Heart right ventricle (tissue), 16 donors: ENCODE data around the gene PPM1N. TPM values are rescaled to one million over a fixed set of nuclear protein-coding genes. Genes with fewer than 3 reads are reported as not detected.

Experiments
- ATAC-seq, 8 donors: fragments of 200-7000 bp; cut with Tn5 transposase; one replicate each; pipeline ENCODE4 v1.9.1; 2020; ENCODE audit warnings: mild to moderate bottlenecking in 8 of 8, moderate library complexity in 8 of 8, moderate number of reproducible peaks in 1 of 8
- DNase-seq, 2 donors: peaks; one replicate each; pipeline ENCODE4 v3.0.0-alpha.2; 2020
- H3K27ac ChIP-seq, 10 donors: fragments of 200-600 bp; sonication (generic) in 2 of 10; one replicate each; pipeline versions ENCODE4 v1.5.0 to v1.8.0; 2020 to 2022; ENCODE audit warnings: mild to moderate bottlenecking in 3 of 10
- H3K27me3 ChIP-seq, 7 donors: fragments of 200-600 bp; one replicate each; pipeline ENCODE4 v1.8.0; 2021 to 2022; ENCODE audit warnings: mild to moderate bottlenecking in 2 of 7
- H3K36me3 ChIP-seq, 9 donors: fragments of 200-600 bp; sonication (generic) in 1 of 9; one replicate each; pipeline versions ENCODE4 v1.5.0 to v1.8.0; 2020 to 2022; ENCODE audit warnings: mild to moderate bottlenecking in 2 of 9
- H3K4me1 ChIP-seq, 9 donors: fragments of 200-600 bp; sonication (generic) in 1 of 9; one replicate each; pipeline versions ENCODE4 v1.5.0 to v1.8.0; 2020 to 2022; ENCODE audit warnings: mild to moderate bottlenecking in 4 of 9
- H3K4me3 ChIP-seq, 10 donors: fragments of 200-600 bp; sonication (generic) in 2 of 10; one replicate each; pipeline versions ENCODE4 v1.5.0 to v1.8.0; 2020 to 2022; ENCODE audit warnings: mild to moderate bottlenecking in 7 of 10, moderate library complexity in 2 of 10
- H3K9me3 ChIP-seq, 11 donors: fragments of 200-600 bp in 10 of 11; sonication (generic) in 2 of 11; one replicate each; pipeline versions ENCODE4 v1.5.0 to v1.8.0; 2013 to 2022; ENCODE audit warnings: mild to moderate bottlenecking in 2 of 11, control low read depth in 1 of 11, moderate library complexity in 1 of 11
- CTCF ChIP-seq, 9 donors: fragments of 200-600 bp; sonication (generic) in 2 of 9; IDR thresholded peaks; one replicate each; pipeline versions ENCODE4 v1.5.0 to v1.8.0; 2021 to 2022; ENCODE audit warnings: antibody characterized with exemption in 9 of 9, mild to moderate bottlenecking in 5 of 9, moderate library complexity in 1 of 9
- WGBS, 2 donors: extraction: QIAGEN DNeasy Blood & Tissue Kit; methylation state at CpG; one replicate each; pipeline ENCODE4 v1.1.7; 2013; ENCODE audit warnings: inconsistent platforms in 1 of 2; 5-methylcytosine and 5-hydroxymethylcytosine counted together
- intact Hi-C, 10 donors: fragments of 100-400 bp; cut with DNase I; formaldehyde crosslinking; loops; one replicate each; pipeline versions ENCODE4 v1.11.1 to v1.14.2; 2022
- polyA plus RNA-seq, 2 donors: library from polyadenylated mRNA; stranded (reverse); fragments of 200-250 nt; gene quantifications; one replicate each; pipeline ENCODE4 v1.2.3, GENCODE V29; 2013
- total RNA-seq, 10 donors: library from RNA; stranded (reverse); fragmentation: NEBNext Ultra II Directional in 3 of 10; extraction: Animal tissue kit (Norgen Biotek cat#: 25700) in 3 of 10; gene quantifications; one replicate each; pipeline versions ENCODE4 v1.2.1 to v1.2.4, GENCODE V29; 2021 to 2023
- donor health status: Arrhythmogenic right ventricular cardiomyopathy.
- donor health status: ischemic (EF 13 %, LVEDD 7.1; RV severe dilation, severe dysfunction).
- donor health status: healthy with polysubstance abuse.
- donor health status: DM: no; HTN: yes; CAD: no.
- donor health status: DM: no; HTN: no; CAD: no.
- donor health status: ischemic (EF 25% LVEDD 6.9; RV normal size, moderate dysfunction).
- donor health status: ischemic (EF 25% LVEDD 5.7; RV mildly dilated, moderate dysfunction).
- donor health status: healthy.
- donor health status: DM: yes; HTN: yes; CAD: no.
- donor health status: Ischemic cardiomyopathy.
- donor health status: ischemic (EF 35%, LVEDD 5.7; RV mildly dilated, moderate dysfunction).
- donor health status: nonischemic (EF 11% LVEDD 7.7; RV severe dilation, severe dysfunction).
- donor health status: DM: yes; HTN: yes; CAD: no.
- donor health status: PGD.
- donor health status: ischemic (EF 29% LVEDD 5.4; RV normal size, mild dysfunction).
- donor health status: nonischemic (EF 23%, LVEDD 6.1; RV moderate dilation, normal function).

Gene PPM1N
- total and polyA plus RNA-seq, 12 donors, result 0.32 to 3.6 (median 0.57) TPM; not detected in 5

- intact Hi-C loops, result loop anchor here in 3 of 10 donors (10.0 kb wide), 1 partner anchor 147 kb away; no protein-coding TSS in a partner anchor
- H3K27me3 ChIP-seq, result peaks cover 0 to 50% (median 24%) of the 10 kb centered on the region in 7 donors
- H3K4me3 ChIP-seq, result no peak overlapping the region
- DNase-seq (no peak), ATAC-seq (no peak)
- H3K36me3 ChIP-seq, result no peaks in the 10 kb centered on the region
- peaks cover 10 to 68% (median 43%) of the 10 kb centered on the region in 9 donors for H3K4me1 ChIP-seq
- no peak for TF ChIP-seq CTCF (IDR thresholded peaks at IDR 0.05)
- H3K27ac ChIP-seq, result no peak overlapping the region
- no peaks in the 10 kb centered on the region for H3K9me3 ChIP-seq
- 29 to 34% methylated on average over 16 of the region's 16 CpGs for WGBS, 2 donors
These were observed 452 bp upstream of the PPM1N start for GRCh38 chr19:45497791-45498190.

- Histone ChIP-seq H3K4me1 (peaks cover 4 to 62% (median 34%) of the 10 kb centered on the region in 9 donors), H3K9me3 (no peaks in the 10 kb centered on the region), H3K4me3 (peak overlapping the region in 7 of 10 donors; percentile 2 to 43 (median 18)), H3K36me3 (no peaks in the 10 kb centered on the region), H3K27ac (peak overlapping the region in 1 of 10 donors; percentile 44), H3K27me3 (peaks cover 0 to 44% (median 24%) of the 10 kb centered on the region in 7 donors)
- DNase-seq (peak in 1 of 2 donors; percentile 45), ATAC-seq (peak in 2 of 8 donors; percentile 2 to 29)
- intact Hi-C loops, result loop anchor here in 3 of 10 donors (10.0 kb wide), 1 partner anchor 145 kb away; no protein-coding TSS in a partner anchor
- WGBS, 2 donors, result 7 to 11% methylated on average over 37 of the region's 37 CpGs
- TF ChIP-seq CTCF (IDR thresholded peaks at IDR 0.05), result no peak
These were observed 1.2 kb downstream of the PPM1N start for GRCh38 chr19:45499196-45500180.

GRCh38 chr19:45500918-45501729, 2.9 kb downstream of the PPM1N start:
- no peak for DNase-seq
- TF ChIP-seq CTCF (IDR thresholded peaks at IDR 0.05), result no peak
- Histone ChIP-seq H3K27ac (peak overlapping the region in 1 of 10 donors; percentile 77), H3K36me3 (no peaks in the 10 kb centered on the region), H3K4me1 (peaks cover 4 to 66% (median 31%) of the 10 kb centered on the region in 9 donors), H3K27me3 (peaks cover 0 to 33% (median 24%) of the 10 kb centered on the region in 7 donors), H3K4me3 (no peak overlapping the region), H3K9me3 (no peaks in the 10 kb centered on the region)
- no peak for ATAC-seq
- 81 to 87% methylated on average over 8 of the region's 8 CpGs for WGBS, 2 donors
- intact Hi-C loops, result no loop called here

- H3K27ac ChIP-seq, result peak overlapping the region in 1 of 10 donors; percentile 77
- WGBS, 2 donors, result 62 to 76% methylated on average over 2 of the region's 2 CpGs
These were observed 3.4 kb downstream of the PPM1N start for GRCh38 chr19:45501730-45502014.

More at GRCh38 chr19:45501730-45502014, 3.4 kb downstream of the PPM1N start:
- Histone ChIP-seq H3K36me3 (no peaks in the 10 kb centered on the region), H3K4me3 (no peak overlapping the region), H3K9me3 (no peaks in the 10 kb centered on the region), H3K4me1 (peaks cover 4 to 63% (median 26%) of the 10 kb centered on the region in 9 donors), H3K27me3 (peaks cover 0 to 33% (median 24%) of the 10 kb centered on the region in 7 donors)
- ATAC-seq, result no peak
- no peak for TF ChIP-seq CTCF (IDR thresholded peaks at IDR 0.05)
- no peak for DNase-seq
- intact Hi-C loops, result no loop called here
